Smooth muscle cell (in vitro differentiated cells): Measurements from ENCODE around the gene IREB2. TPM values are rescaled to one million over a fixed set of nuclear protein-coding genes. Genes with fewer than 3 reads are reported as not detected.
"Not testable (repeated sequence)": the region's sequence is repeated elsewhere in the genome, so short reads cannot be mapped to it uniquely, and the experiment has no call there.

Experiments
- DNase-seq: peaks from one replicate; lab custom pipeline; 2025; ENCODE audit not compliant: unreplicated experiment; lab: John Stamatoyannopoulos, UW
- H2AFZ ChIP-seq: fragments of 200-600 bp; sonication (generic); 2 replicates; pipeline ENCODE4 v1.6.0; 2016; ENCODE audit warnings: antibody characterized with exemption, low read depth, mild to moderate bottlenecking
- H3F3A ChIP-seq: fragments of 200-600 bp; sonication (generic); 2 replicates; pipeline ENCODE4 v1.6.0; 2017; ENCODE audit warnings: antibody characterized with exemption, low read depth
- H3K27ac ChIP-seq: fragments of 200-600 bp; sonication (generic); 2 replicates; pipeline ENCODE4 v1.5.1; 2016; ENCODE audit warnings: low read depth, mild to moderate bottlenecking
- H3K27me3 ChIP-seq: fragments of 200-600 bp; sonication (generic); 2 replicates; pipeline ENCODE4 v1.6.1; 2016; ENCODE audit warnings: low read depth, mild to moderate bottlenecking
- H3K36me3 ChIP-seq: fragments of 200-600 bp; sonication (generic); 2 replicates; pipeline ENCODE4 v1.5.1; 2016; ENCODE audit warnings: low read depth
- H3K4me1 ChIP-seq: fragments of 200-600 bp; sonication (generic); 2 replicates; pipeline ENCODE4 v1.5.1; 2016; ENCODE audit warnings: low read depth
- H3K4me2 ChIP-seq: fragments of 200-600 bp; sonication (generic); 2 replicates; pipeline ENCODE4 v1.6.0; 2016; ENCODE audit warnings: mild to moderate bottlenecking
- H3K4me3 ChIP-seq: fragments of 200-600 bp; sonication (generic); 2 replicates; pipeline ENCODE4 v1.5.1; 2016; ENCODE audit warnings: mild to moderate bottlenecking
- H3K79me2 ChIP-seq: fragments of 200-600 bp; sonication (generic); 2 replicates; pipeline ENCODE4 v1.6.0; 2016; ENCODE audit warnings: low read depth, mild to moderate bottlenecking
- H3K9ac ChIP-seq: fragments of 200-600 bp; sonication (generic); 2 replicates; pipeline ENCODE4 v1.6.0; 2016; ENCODE audit warnings: low read depth
- H3K9me3 ChIP-seq: fragments of 200-600 bp; sonication (generic); replicated peaks from 2 replicates; pipeline ENCODE4 v1.5.1; 2016; ENCODE audit warnings: low read depth
- H4K20me1 ChIP-seq: fragments of 200-600 bp; sonication (generic); 2 replicates; pipeline ENCODE4 v1.6.0; 2016; ENCODE audit warnings: low read depth
- CTCF ChIP-seq: fragments of 200-600 bp; sonication (generic); IDR thresholded peaks from 2 replicates; pipeline ENCODE4 v1.5.1; 2017; ENCODE audit warnings: borderline replicate concordance, mild to moderate bottlenecking, antibody characterized with exemption; ENCODE audit not compliant: insufficient read depth, poor library complexity, severe bottlenecking
- whole genome bisulfite sequencing: methylation state at CpG from one replicate; pipeline ENCODE4 v1.1.7; 2016; ENCODE audit warnings: low lambda C conversion rate; 5-methylcytosine and 5-hydroxymethylcytosine counted together
- polyA plus RNA-seq: library from polyadenylated mRNA; unstranded; fragments of >200 nt; fragmentation: Nextera tagmentation; extraction: Ambion mirVana; gene quantifications from 2 replicates; pipeline ENCODE4 v1.2.1, GENCODE V29; 2016
- total RNA-seq: library from RNA; depleted of rRNA; stranded (reverse); fragments of >200 nt; gene quantifications from 2 replicates; pipeline ENCODE4 v1.2.3, GENCODE V29; 2014

The IREB2 gene
- total and polyA plus RNA-seq, 2 experiments from 2014 or later, result 14.1 to 34.3 TPM

GRCh38 chr15:78434134-78434533 lies 3.9 kb upstream of the IREB2 start:
- H3K4me3 ChIP-seq, result no peak overlapping the region
- no peak for DNase-seq
- no peaks in the 10 kb centered on the region for H3K36me3 ChIP-seq
- H2AFZ ChIP-seq, result no peak overlapping the region
- 77% methylated on average over 8 of the region's 8 CpGs for WGBS
- no peaks in the 10 kb centered on the region for H3K27me3 ChIP-seq
- H3F3A ChIP-seq, result peaks cover 8% of the 10 kb centered on the region
- peaks cover 3% of the 10 kb centered on the region for H4K20me1 ChIP-seq
- peaks cover 2% of the 10 kb centered on the region for H3K4me1 ChIP-seq
- no peak for TF ChIP-seq CTCF
- peaks cover 10% of the 10 kb centered on the region for H3K79me2 ChIP-seq
- H3K4me2 ChIP-seq, result no peak overlapping the region
- no peak overlapping the region for H3K9ac ChIP-seq
- H3K9me3 ChIP-seq, result no peaks in the 10 kb centered on the region
- H3K27ac ChIP-seq, result no peak overlapping the region

GRCh38 chr15:78434711-78435110 lies 3.3 kb upstream of the IREB2 start:
- not testable (repeated sequence) for H3K27me3 ChIP-seq, DNase-seq, H3K9me3 ChIP-seq, H4K20me1 ChIP-seq, H3K4me1 ChIP-seq, H3K4me3 ChIP-seq, H3K9ac ChIP-seq, H3K4me2 ChIP-seq, H3K27ac ChIP-seq, H3F3A ChIP-seq, H3K36me3 ChIP-seq, H2AFZ ChIP-seq
- peaks cover 16% of the 10 kb centered on the region for H3K79me2 ChIP-seq
- 81% methylated on average over 6 of the region's 6 CpGs for WGBS

- Histone ChIP-seq H3K27me3 (no peaks in the 10 kb centered on the region), H3K4me2 (peak overlapping the region; percentile 86), H4K20me1 (peaks cover 29% of the 10 kb centered on the region), H3K36me3 (peaks cover 4% of the 10 kb centered on the region), H3K79me2 (peaks cover 41% of the 10 kb centered on the region), H3K4me3 (peak overlapping the region; percentile 99), H2AFZ (peak overlapping the region; percentile 93), H3K9me3 (no peaks in the 10 kb centered on the region), H3F3A (peaks cover 8% of the 10 kb centered on the region), H3K27ac (peak overlapping the region; percentile 99), H3K9ac (peak overlapping the region; percentile 81), H3K4me1 (peaks cover 19% of the 10 kb centered on the region)
- no peak for TF ChIP-seq CTCF
- DNase-seq, result no peak
- WGBS, result 18% methylated on average over 11 of the region's 11 CpGs
These were observed 782 bp upstream of the IREB2 start for GRCh38 chr15:78437107-78437761.

GRCh38 chr15:78438619-78439285 lies 736 bp downstream of the IREB2 start:
- Histone ChIP-seq H3K4me3 (peak overlapping the region; percentile 99), H3K27me3 (no peaks in the 10 kb centered on the region), H3K9me3 (no peaks in the 10 kb centered on the region), H3K4me1 (peaks cover 19% of the 10 kb centered on the region), H2AFZ (peak overlapping the region; percentile 95), H4K20me1 (peaks cover 44% of the 10 kb centered on the region), H3K9ac (peak overlapping the region; percentile 100), H3K36me3 (peaks cover 6% of the 10 kb centered on the region), H3F3A (peaks cover 12% of the 10 kb centered on the region), H3K4me2 (peak overlapping the region; percentile 94), H3K27ac (peak overlapping the region; percentile 99), H3K79me2 (peaks cover 57% of the 10 kb centered on the region)
- DNase-seq, result no peak
- peak; percentile 14 for TF ChIP-seq CTCF
- under 1% methylated on average over 22 of the region's 23 CpGs for WGBS
